DND-41 (cell line): ENCODE measurements around the gene PPP4R2.

Experiments used
- ATAC-seq: fragments of 200-7000 bp; cut with Tn5 transposase; 3 replicates; pipeline ENCODE4 v1.9.1; 2021; ENCODE audit warnings: low read depth; ENCODE audit not compliant: insufficient read depth
- DNase-seq: peaks from one replicate; pipeline ENCODE4 v3.0.0-alpha.2; 2020
- H2AFZ ChIP-seq: 2 replicates; pipeline ENCODE4 v1.6.0; 2012; ENCODE audit warnings: low read depth, low read length
- H3K27ac ChIP-seq: 2 replicates; pipeline ENCODE4 v1.5.1; 2012; ENCODE audit warnings: low read length, inconsistent platforms
- H3K27me3 ChIP-seq: fragments of 200-600 bp; sonication (generic); 2 replicates; pipeline ENCODE4 v1.6.0; 2012; ENCODE audit warnings: low read length, mild to moderate bottlenecking, inconsistent platforms; ENCODE audit not compliant: insufficient read depth, poor library complexity
- H3K36me3 ChIP-seq: 2 replicates; pipeline ENCODE4 v1.5.1; 2012; ENCODE audit warnings: low read length, inconsistent platforms; ENCODE audit not compliant: insufficient read depth
- H3K4me1 ChIP-seq: 2 replicates; pipeline ENCODE4 v1.5.1; 2012; ENCODE audit warnings: mild to moderate bottlenecking, low read length; ENCODE audit not compliant: insufficient read depth
- H3K4me2 ChIP-seq: 2 replicates; pipeline ENCODE4 v1.6.0; 2012; ENCODE audit warnings: mild to moderate bottlenecking, moderate library complexity, low read length, inconsistent platforms; ENCODE audit not compliant: insufficient read depth
- H3K4me3 ChIP-seq, 2 experiments: fragments of 200-600 bp in 1 of 2; shearing (Covaris generic) in 1 of 2; 2 replicates each; pipeline ENCODE4 v1.5.1; 2012 to 2016; ENCODE audit warnings: inconsistent platforms in 2 of 2, low read length in 2 of 2, mild to moderate bottlenecking in 2 of 2, low read depth in 1 of 2, moderate library complexity in 1 of 2
- H3K79me2 ChIP-seq: 2 replicates; pipeline ENCODE4 v1.6.0; 2012; ENCODE audit warnings: low read length, inconsistent platforms; ENCODE audit not compliant: insufficient read depth
- H3K9ac ChIP-seq: 2 replicates; pipeline ENCODE4 v1.6.0; 2012; ENCODE audit warnings: low read depth, mild to moderate bottlenecking, inconsistent platforms, low read length, moderate library complexity
- H3K9me3 ChIP-seq: 2 replicates; pipeline ENCODE4 v1.5.1; 2012; ENCODE audit warnings: low read length, moderate library complexity, mild to moderate bottlenecking, inconsistent platforms; ENCODE audit not compliant: insufficient read depth, severe bottlenecking
- H4K20me1 ChIP-seq: 2 replicates; pipeline ENCODE4 v1.6.0; 2012; ENCODE audit warnings: low read length; ENCODE audit not compliant: insufficient read depth
- EZH2 ChIP-seq: IDR thresholded peaks from 3 replicates; pipeline ENCODE4 v1.6.1; 2012; ENCODE audit warnings: borderline replicate concordance, low read depth, mild to moderate bottlenecking, moderate library complexity, low read length, inconsistent platforms; ENCODE audit not compliant: severe bottlenecking
- TF ChIP-seq, protein P1 (sequence below): IDR thresholded peaks from 2 replicates; pipeline ENCODE4 v1.5.1; 2012; ENCODE audit warnings: borderline replicate concordance, low read length, moderate library complexity, mild to moderate bottlenecking; ENCODE audit not compliant: poor library complexity, severe bottlenecking; ENCODE audit errors: extremely low read depth

PPP4R2 gene

DNA sequence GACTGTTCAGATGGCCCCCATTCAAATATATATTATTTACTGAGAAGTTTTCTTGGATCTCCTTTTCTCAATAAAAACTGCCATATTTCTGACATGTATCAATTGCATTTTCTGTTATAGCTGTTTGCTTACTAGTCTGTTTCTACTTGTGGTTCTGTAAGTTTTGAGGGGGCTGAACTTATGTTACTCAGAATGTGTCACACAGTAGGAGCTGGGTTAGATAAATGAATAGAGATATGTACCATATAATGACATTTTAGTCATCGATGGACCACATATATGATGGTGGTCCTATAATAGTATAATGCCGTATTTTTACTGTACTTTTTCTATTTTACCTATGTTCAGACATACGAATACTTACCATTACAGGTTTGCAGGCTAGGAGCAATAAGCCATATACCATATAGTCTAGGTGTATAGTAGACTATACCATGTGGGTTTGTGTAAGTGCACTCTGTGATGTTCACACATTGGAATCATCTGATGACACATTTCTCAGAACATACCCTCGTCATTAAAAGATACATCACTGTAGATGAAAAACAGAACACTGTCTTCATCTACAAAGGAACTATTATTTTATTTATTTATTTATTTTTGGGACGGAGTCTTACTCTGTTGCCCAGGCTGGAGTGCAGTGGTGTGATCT is 22.3 kb downstream of the PPP4R2 start:
- Histone ChIP-seq H3K4me1 (0 out of 2 replicates have a peak, but pooled peaks cover 3% of the 10 kb centered on the region), H3K27me3 (no peaks in the 10 kb centered on the region), H3K9ac (no peak overlapping the region), H3K79me2 (peaks cover 97% of the 10 kb centered on the region), H3K36me3 (peaks cover 36% of the 10 kb centered on the region), H3K9me3 (no peaks in the 10 kb centered on the region), H4K20me1 (peaks cover 87% of the 10 kb centered on the region), H3K4me2 (no peak overlapping the region), H3K4me3 (no peak overlapping the region), H3K27ac (no peak overlapping the region), H2AFZ (no peak overlapping the region)
- DNase-seq (no peak), ATAC-seq (no peak)
- TF ChIP-seq, protein P1, sequence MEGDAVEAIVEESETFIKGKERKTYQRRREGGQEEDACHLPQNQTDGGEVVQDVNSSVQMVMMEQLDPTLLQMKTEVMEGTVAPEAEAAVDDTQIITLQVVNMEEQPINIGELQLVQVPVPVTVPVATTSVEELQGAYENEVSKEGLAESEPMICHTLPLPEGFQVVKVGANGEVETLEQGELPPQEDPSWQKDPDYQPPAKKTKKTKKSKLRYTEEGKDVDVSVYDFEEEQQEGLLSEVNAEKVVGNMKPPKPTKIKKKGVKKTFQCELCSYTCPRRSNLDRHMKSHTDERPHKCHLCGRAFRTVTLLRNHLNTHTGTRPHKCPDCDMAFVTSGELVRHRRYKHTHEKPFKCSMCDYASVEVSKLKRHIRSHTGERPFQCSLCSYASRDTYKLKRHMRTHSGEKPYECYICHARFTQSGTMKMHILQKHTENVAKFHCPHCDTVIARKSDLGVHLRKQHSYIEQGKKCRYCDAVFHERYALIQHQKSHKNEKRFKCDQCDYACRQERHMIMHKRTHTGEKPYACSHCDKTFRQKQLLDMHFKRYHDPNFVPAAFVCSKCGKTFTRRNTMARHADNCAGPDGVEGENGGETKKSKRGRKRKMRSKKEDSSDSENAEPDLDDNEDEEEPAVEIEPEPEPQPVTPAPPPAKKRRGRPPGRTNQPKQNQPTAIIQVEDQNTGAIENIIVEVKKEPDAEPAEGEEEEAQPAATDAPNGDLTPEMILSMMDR: no peak
- TF ChIP-seq EZH2: no peak

DNA sequence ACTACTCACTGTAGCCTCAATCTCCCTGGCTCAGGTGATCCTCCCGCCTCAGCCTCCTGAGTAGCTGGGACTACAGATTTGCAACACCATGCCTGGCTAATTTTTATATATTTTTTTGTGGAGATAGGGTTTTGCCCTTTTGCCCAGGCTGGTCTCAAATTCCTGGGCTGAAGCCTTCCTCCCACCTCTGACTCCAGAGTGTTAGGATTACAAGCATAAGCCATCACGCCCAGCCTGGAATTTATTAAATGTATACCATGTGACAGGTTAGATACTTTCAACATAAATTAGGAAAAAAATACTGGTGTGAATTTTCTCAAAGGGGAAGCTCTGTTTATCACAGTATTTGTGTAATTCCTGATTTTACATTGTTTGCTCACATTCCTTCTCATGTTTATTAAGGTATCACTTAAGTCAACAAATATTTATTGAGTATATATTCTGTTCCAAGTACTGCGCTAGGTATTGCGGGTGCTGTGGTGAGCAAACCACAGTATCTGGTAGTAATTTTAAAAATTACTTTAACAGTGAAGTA is 24.8 kb downstream of the PPP4R2 start:
- Histone ChIP-seq H3K4me2 (no peak overlapping the region), H3K79me2 (peaks cover 99% of the 10 kb centered on the region), H3K36me3 (peaks cover 23% of the 10 kb centered on the region), H3K9ac (no peak overlapping the region), H3K27me3 (no peaks in the 10 kb centered on the region), H3K27ac (no peak overlapping the region), H4K20me1 (peaks cover 86% of the 10 kb centered on the region), H2AFZ (no peak overlapping the region), H3K4me1 (0 out of 2 replicates have a peak, but pooled peaks cover 3% of the 10 kb centered on the region), H3K9me3 (no peaks in the 10 kb centered on the region), H3K4me3 (no peak overlapping the region)
- TF ChIP-seq, protein P1: no peak
- no peak for TF ChIP-seq EZH2
- ATAC-seq (no peak), DNase-seq (no peak)

DNA sequence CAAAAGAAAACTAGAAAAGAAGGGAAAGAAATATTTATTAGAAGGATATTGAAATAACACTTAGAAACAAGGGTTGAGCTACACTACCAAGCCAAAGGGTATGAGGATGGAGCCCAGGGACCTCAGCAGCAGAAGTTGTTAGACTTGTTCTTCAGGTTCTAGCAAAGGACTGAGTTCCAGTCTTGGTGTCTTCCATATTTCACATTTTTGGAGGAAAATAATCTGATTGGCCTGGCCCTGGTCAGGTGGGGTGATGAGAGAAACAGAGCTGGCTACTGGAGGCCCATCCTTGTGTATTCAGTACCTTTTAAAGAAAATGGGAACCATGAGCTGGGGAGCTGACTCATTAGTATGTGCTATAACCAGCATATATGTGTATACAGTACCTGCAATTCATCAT is 28.2 kb downstream of the PPP4R2 start:
- DNase-seq: no peak
- no peaks in the 10 kb centered on the region for H3K27me3 ChIP-seq
- H3K9me3 ChIP-seq: no peaks in the 10 kb centered on the region
- H2AFZ ChIP-seq: no peak overlapping the region
- ATAC-seq: no peak
- peaks cover 100% of the 10 kb centered on the region for H3K79me2 ChIP-seq
- 0 out of 2 replicates have a peak, but pooled peaks cover 2% of the 10 kb centered on the region for H3K4me1 ChIP-seq
- no peak overlapping the region for H3K4me3 ChIP-seq
- no peak overlapping the region for H3K27ac ChIP-seq
- no peak overlapping the region for H3K4me2 ChIP-seq
- peaks cover 32% of the 10 kb centered on the region for H3K36me3 ChIP-seq
- H3K9ac ChIP-seq: no peak overlapping the region
- TF ChIP-seq EZH2: no peak
- TF ChIP-seq, protein P1: no peak
- H4K20me1 ChIP-seq: peaks cover 89% of the 10 kb centered on the region
